Measurements from ENCODE around the gene EPG5.
"Not testable (repeated sequence)": the region's sequence is repeated elsewhere in the genome, so short reads cannot be mapped to it uniquely, and the experiment has no call there.

The EPG5 gene

DNA sequence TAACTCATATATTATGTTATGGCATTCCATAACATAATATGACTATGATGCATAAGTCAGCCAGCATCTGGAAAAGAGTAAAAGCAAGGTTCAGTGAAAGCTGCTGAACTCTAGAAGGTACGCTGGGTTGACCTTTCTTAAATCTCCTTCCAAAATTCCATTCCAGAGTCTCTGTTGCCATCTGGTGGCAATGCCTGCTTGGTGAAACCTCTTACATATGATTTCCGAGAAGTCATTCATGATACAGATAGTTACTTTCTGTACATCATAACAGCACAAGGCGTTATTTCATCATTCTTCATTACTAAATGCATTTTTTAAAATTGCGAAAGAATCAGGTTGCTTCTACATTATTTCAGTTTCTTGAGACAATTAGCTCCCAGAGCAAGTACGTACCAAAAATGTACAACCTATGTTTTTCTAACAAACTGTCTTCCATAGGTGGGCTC, 7.0 kb upstream of the EPG5 start:
- peak; percentile 20 for DNase-seq

- DNase-seq, result not testable (repeated sequence)
Measured at GRCh38 chr18:45964913-45965312, 2.2 kb downstream of the EPG5 start.

GRCh38 chr18:45962866-45963265, 4.3 kb downstream of the EPG5 start:
- no peak for DNase-seq

DNA sequence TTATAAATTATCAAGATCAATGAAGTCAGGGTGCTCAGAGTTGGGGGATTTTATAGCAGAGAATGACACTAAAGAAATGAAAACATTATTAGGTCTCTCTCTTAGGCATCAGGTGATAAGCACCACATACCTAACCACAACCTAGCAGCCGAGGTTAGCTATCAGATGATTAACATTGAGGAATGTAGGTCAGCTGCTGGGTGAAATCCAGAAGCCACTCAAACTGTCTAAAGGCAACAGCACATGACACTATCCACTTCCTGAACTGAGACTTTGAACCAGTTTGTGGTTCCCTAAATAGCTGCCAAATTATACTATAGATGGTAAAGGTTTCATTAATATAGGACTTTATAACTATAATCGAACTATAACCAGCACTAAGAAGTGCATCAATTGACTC, 4.7 kb downstream of the EPG5 start:
- DNase-seq, result no peak

- DNase-seq, result not testable (repeated sequence)
Measured at GRCh38 chr18:45959484-45959883, 7.6 kb downstream of the EPG5 start.

- no peak for DNase-seq
Measured at GRCh38 chr18:45958730-45959129, 8.4 kb downstream of the EPG5 start.

DNA sequence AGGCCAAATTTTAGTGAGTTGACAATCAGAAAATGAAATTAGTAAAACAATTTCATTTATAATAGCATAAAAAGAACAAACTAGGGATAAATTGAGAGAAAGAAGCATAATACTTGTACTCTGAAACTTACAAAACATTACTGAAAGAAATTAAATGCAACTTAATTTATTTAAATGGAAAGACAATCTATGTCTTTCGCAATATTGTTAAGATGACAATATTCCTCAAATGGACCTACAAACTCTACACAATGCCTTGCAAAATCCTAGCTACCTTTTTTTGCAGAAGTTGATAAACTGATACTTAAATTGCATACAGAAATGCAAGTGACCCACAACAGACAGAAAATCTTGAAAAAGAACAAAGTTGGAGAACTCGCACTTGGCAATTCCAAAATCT, 9.1 kb downstream of the EPG5 start:
- no peak for DNase-seq

DNA sequence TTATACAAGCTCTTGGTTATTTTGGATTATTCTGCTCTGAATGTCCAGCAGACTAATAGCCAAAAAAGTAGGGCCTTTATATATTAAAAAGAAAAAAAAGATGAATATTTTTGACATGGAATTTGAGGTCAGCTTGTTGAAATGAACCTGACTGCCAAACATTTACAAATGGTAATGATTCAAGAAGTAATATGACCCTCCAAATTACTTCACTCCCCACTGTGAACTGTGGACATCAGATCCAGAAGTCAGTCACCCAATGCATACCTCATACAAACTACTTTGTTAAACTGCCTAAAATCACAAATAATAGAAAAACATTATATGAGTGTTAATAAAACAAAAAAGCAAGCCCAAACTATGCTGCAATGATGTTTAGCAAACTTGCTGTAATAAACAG, 10.0 kb downstream of the EPG5 start:
- DNase-seq, result no peak

DNA sequence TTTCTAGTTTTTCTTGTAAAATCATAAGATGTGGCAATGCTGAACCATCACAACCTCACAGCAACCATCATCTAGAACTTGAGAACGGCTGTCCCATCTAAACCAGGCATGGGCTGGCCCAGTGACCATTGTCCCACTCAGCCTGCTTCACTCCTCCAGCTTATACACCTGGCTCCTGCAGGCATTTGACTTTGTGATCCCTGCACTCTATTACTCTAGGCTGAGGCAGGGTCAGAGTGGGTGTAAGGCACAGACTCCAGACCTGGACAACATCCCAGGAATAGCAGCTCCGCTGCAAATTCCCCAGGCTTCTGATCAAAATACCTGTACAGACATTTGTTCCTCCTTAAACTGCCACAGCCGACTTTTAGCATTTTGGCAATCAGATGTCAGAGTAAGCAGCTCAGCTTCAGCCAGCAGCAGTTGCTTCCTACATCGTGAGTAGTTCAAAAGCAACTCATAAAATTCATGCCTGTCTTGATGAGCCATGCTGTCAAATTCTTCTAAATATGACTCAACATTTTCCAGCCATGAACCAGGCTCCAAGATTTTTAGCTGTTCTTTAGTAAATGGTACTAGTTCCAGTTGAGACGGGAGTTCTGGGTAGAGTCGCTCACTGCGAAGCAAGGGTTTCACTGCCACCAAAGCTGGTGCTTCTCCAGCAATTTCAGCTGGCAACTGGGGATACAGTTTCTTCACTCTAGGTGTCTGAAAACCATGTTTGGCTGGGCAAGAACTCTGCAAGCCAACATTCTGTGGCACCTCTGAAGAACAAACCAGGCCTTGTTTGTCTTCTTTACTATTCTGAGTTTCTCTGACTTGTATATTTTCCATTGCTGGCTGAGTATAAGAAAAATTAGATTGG, 12.8 kb downstream of the EPG5 start:
- no peak for DNase-seq

GRCh38 chr18:45951016-45951714, 16.0 kb downstream of the EPG5 start:
- no peak for DNase-seq

- no peak for DNase-seq
Measured at GRCh38 chr18:45945669-45946068, 21.5 kb downstream of the EPG5 start.

- no peak for DNase-seq
Measured at GRCh38 chr18:45940724-45941123, 26.4 kb downstream of the EPG5 start.

DNA sequence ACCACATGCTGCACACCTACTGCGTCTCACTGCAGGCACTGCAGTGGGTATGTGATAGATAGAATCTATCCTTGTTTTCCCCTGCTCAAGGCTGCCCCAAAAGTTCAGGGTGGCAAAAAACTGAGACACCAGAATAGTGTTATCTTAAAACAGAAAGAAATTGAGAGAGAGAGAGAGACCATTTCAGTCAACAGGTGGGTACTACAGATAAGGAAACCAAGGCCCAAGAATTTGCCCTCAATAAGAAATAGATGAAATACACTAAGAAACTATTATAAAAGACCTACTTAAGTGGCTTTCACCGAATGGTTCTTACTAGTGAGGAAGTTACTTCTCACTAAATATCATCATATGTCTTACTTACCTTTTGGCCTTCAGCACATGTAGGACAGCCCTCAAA, 27.9 kb downstream of the EPG5 start:
- no peak for DNase-seq

- DNase-seq, result no peak
Measured at GRCh38 chr18:45938488-45938935, 28.6 kb downstream of the EPG5 start.

GRCh38 chr18:45935591-45936335, 31.4 kb downstream of the EPG5 start:
- DNase-seq, result no peak

- no peak for DNase-seq
Measured at GRCh38 chr18:45932708-45933107, 34.4 kb downstream of the EPG5 start.

GRCh38 chr18:45930963-45931362, 36.2 kb downstream of the EPG5 start:
- DNase-seq, result no peak

DNA sequence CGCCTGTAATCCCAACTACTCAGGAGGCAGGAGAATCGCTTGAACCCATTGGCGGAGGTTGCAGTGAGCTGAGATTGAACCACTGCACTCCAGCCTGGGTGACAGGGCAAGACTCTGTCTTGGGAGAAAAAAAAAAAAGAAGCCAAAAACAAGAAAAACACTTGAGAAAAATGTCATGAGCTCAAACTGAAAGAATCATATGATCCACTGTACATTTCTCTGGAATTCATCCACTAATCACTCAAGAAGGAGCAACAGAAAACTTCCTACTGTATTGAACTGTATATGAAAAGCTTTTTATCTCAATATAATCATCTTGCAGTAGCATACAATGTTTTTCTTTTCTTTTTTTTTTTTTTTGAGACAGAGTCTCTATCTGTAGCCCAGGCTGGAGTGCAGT, 40.4 kb downstream of the EPG5 start:
- no peak for DNase-seq

DNA sequence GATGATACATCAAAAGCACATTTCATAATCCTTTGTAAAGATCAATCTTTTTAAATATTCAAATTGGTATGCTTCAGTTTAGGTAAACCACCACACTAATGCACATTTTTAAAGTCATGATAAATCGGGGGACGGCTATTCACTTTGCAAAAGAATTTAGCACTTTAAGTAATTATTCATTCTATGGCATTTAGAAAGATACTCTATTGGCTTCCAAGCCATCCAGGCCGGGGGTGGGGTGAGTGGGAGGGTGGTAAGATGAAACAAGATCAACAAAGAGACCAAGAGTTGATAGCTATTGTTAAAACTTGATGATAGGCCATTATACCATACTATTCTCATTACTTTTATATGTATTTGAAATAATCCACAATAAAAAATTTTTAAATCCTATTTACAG, 41.0 kb downstream of the EPG5 start:
- DNase-seq, result no peak

DNA sequence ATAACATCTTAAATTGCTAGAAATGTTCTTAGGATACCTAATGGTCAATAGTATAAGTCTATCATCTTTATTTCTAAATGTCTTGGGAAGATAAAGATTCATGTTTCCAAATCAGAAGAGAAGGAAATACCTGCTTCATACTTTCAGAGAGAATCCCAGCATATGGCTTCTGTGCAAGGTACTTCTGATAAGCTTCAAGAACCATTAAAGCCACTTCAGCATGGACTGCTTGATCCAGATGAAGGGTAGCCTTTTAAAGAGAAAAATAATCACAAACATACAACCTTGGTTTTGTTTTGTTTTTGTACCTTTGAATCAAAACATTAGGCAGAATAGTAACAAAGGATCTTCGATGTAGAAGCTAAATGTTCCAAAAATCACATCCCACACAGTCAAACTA, 44.0 kb downstream of the EPG5 start:
- no peak for DNase-seq

- peak; percentile 51 for DNase-seq
Measured at GRCh38 chr18:45920367-45920766, 46.8 kb downstream of the EPG5 start.

- no peak for DNase-seq
Measured at GRCh38 chr18:45916302-45916701, 50.8 kb downstream of the EPG5 start.

- DNase-seq, result no peak
Measured at GRCh38 chr18:45913276-45913675, 53.9 kb downstream of the EPG5 start.
